ENCODE data around the gene SEBOX. TPM values are rescaled to one million over a fixed set of nuclear protein-coding genes. Genes with fewer than 3 reads are reported as not detected.

The SEBOX gene
- polyA plus RNA-seq, 2 of the 4 experiments (the other 2 are of a cell fraction) = not detected

DNA sequence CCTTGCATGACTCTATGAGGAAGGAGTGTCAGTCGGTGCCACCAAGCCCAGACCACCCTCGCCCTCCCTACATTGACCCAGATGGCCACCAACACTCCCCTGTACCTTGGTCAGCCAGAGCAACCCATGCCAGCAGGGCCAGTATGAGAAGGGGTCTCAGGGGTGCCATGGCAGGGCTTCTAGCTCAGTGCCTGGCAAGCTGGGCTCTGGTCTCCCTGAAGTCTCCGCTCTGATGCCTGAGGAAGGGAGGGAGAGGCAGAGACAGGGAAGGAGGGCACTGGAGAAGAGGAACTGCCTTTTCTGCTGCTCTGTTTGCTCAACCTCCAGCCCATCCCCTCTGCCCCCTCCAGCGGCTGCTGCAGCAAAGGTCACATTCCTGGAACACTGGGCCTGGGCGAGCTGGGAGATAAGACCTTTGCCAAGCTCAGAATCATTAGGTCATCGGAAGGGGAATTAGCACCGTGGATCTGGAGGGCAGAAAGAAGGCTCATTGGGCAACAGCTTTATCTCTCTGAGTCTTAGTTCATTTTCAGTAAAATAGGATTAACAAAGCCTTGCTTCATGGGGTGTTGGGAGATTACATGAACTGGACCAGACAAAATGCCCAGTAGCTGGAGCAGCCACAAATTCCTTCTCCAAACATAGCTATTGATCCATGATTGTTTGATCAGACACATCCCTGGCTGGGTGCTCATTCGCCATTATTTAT is 5.2 kb upstream of the SEBOX start, which contains the start of gene VTN (continued):
- TF ChIP-seq, protein P1, sequence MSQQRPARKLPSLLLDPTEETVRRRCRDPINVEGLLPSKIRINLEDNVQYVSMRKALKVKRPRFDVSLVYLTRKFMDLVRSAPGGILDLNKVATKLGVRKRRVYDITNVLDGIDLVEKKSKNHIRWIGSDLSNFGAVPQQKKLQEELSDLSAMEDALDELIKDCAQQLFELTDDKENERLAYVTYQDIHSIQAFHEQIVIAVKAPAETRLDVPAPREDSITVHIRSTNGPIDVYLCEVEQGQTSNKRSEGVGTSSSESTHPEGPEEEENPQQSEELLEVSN (IDR thresholded peaks at IDR 0.05; ENCODE audit: borderline replicate concordance, low read depth) = no peak
- TF ChIP-seq HOXB13 (CRISPR knock-in tag; IDR thresholded peaks at IDR 0.05; ENCODE audit: low read depth) = no peak
- peak; percentile 74 for TF ChIP-seq ESRRA (IDR thresholded peaks at IDR 0.05; ENCODE audit: borderline replicate concordance, low read length)
- TF ChIP-seq, protein P2, sequence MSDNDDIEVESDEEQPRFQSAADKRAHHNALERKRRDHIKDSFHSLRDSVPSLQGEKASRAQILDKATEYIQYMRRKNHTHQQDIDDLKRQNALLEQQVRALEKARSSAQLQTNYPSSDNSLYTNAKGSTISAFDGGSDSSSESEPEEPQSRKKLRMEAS (IDR thresholded peaks at IDR 0.05) = peak; percentile 30; the same call in 1 of the 2 replicates
- TF ChIP-seq POLR2A (IDR thresholded peaks at IDR 0.05; ENCODE audit: low read length) = 0 out of 2 replicates have a peak, but pooled peaks have one; percentile 26
- TF ChIP-seq FOSL2 (IDR thresholded peaks at IDR 0.05) = no peak
- no peak for TF ChIP-seq FOSL2 (CRISPR knock-in tag; IDR thresholded peaks at IDR 0.05)
- TF ChIP-seq KDM1A (IDR thresholded peaks at IDR 0.05; ENCODE audit: low read depth) = no peak
- no peak for TF ChIP-seq HDAC2 (IDR thresholded peaks at IDR 0.05)
- TF ChIP-seq HOXA7 (CRISPR knock-in tag; IDR thresholded peaks at IDR 0.05) = no peak
- TF ChIP-seq CBX2 (IDR thresholded peaks at IDR 0.05; ENCODE audit: borderline replicate concordance, low read depth) = no peak
- TF ChIP-seq RARB (CRISPR knock-in tag; IDR thresholded peaks at IDR 0.05) = no peak
- TF ChIP-seq POLR2AphosphoS2 (conservative IDR thresholded peaks at IDR 0.05; ENCODE audit: low read length) = 0 out of 2 replicates have a peak, but pooled peaks have one; percentile 55
- peak; percentile 65; the same call in 1 of the 2 replicates for TF ChIP-seq MAZ (IDR thresholded peaks at IDR 0.05; ENCODE audit: borderline replicate concordance, low read depth, low read length)
- no peak for TF ChIP-seq MYC (IDR thresholded peaks at IDR 0.05; ENCODE audit: borderline replicate concordance, low read length)
- TF ChIP-seq BHLHE40 (IDR thresholded peaks at IDR 0.05; ENCODE audit: low read depth, low read length) = no peak
- no peak for TF ChIP-seq TFCP2L1 (CRISPR knock-in tag; IDR thresholded peaks at IDR 0.05)
- no peak for TF ChIP-seq ZC3H11A (IDR thresholded peaks at IDR 0.05)
- no peak for TF ChIP-seq ZNF302 (CRISPR knock-in tag; IDR thresholded peaks at IDR 0.05)
- no peak for TF ChIP-seq FOSB (CRISPR knock-in tag; IDR thresholded peaks at IDR 0.05)
- TF ChIP-seq HOXB5 (CRISPR knock-in tag; IDR thresholded peaks at IDR 0.05) = no peak
- no peak for TF ChIP-seq HMGXB4 (CRISPR knock-in tag; IDR thresholded peaks at IDR 0.05; ENCODE audit: borderline replicate concordance)

- POLR2A ChIA-PET = interaction anchor here (0.5 to 3.0 kb wide), 6 partner anchors 11 to 47 kb away, joined by 3 to 43 read pairs (median 5); partner anchors contain the start of genes IFT20, POLDIP2 and TNFAIP1
- Histone ChIP-seq H3K4me2 (peak overlapping the region; percentile 81), H3K27ac (peak overlapping the region; percentile 83 to 87), H3K4me3 (no peak overlapping the region), H3K9me3 (no peaks in the 10 kb centered on the region), H3K4me1 (peaks cover 30% of the 10 kb centered on the region)
- TF ChIP-seq HMGXB4 (CRISPR knock-in tag; IDR thresholded peaks at IDR 0.05; ENCODE audit: borderline replicate concordance) = no peak
- no peak for TF ChIP-seq RCOR1 (IDR thresholded peaks at IDR 0.05; ENCODE audit: low read depth, low read length)
- TF ChIP-seq TFCP2L1 (CRISPR knock-in tag; IDR thresholded peaks at IDR 0.05) = no peak
- no peak for TF ChIP-seq ZC3H11A (IDR thresholded peaks at IDR 0.05)
- TF ChIP-seq NFE2L2 (conservative IDR thresholded peaks at IDR 0.05; ENCODE audit: low read length) = no peak
- no peak for TF ChIP-seq BHLHE40 (IDR thresholded peaks at IDR 0.05; ENCODE audit: low read depth, low read length)
- TF ChIP-seq, protein P3, sequence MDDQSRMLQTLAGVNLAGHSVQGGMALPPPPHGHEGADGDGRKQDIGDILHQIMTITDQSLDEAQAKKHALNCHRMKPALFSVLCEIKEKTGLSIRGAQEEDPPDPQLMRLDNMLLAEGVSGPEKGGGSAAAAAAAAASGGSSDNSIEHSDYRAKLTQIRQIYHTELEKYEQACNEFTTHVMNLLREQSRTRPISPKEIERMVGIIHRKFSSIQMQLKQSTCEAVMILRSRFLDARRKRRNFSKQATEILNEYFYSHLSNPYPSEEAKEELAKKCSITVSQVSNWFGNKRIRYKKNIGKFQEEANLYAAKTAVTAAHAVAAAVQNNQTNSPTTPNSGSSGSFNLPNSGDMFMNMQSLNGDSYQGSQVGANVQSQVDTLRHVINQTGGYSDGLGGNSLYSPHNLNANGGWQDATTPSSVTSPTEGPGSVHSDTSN (IDR thresholded peaks at IDR 0.05) = no peak
- no peak for TF ChIP-seq HOXA7 (CRISPR knock-in tag; IDR thresholded peaks at IDR 0.05)
- no peak for TF ChIP-seq BCL3 (IDR thresholded peaks at IDR 0.05)
- TF ChIP-seq HEYL (CRISPR knock-in tag; IDR thresholded peaks at IDR 0.05) = no peak
- TF ChIP-seq ZNF302 (CRISPR knock-in tag; IDR thresholded peaks at IDR 0.05) = no peak
- no peak for TF ChIP-seq KDM1A (IDR thresholded peaks at IDR 0.05; ENCODE audit: low read depth)
- TF ChIP-seq POLR2A (IDR thresholded peaks at IDR 0.05; ENCODE audit: low read length) = no peak
- TF ChIP-seq FOSB (CRISPR knock-in tag; IDR thresholded peaks at IDR 0.05) = no peak
- no peak for TF ChIP-seq EHMT2 (IDR thresholded peaks at IDR 0.05; ENCODE audit: low read depth)
- TF ChIP-seq, protein P4, sequence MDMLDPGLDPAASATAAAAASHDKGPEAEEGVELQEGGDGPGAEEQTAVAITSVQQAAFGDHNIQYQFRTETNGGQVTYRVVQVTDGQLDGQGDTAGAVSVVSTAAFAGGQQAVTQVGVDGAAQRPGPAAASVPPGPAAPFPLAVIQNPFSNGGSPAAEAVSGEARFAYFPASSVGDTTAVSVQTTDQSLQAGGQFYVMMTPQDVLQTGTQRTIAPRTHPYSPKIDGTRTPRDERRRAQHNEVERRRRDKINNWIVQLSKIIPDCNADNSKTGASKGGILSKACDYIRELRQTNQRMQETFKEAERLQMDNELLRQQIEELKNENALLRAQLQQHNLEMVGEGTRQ (IDR thresholded peaks at IDR 0.05) = no peak
- FAIRE-seq = no peak
- WGBS (ENCODE audit: missing lambda C conversion rate) = 75% methylated on average over 10 of the region's 10 CpGs
- CTCF ChIA-PET = interaction anchor here (1.0 to 5.5 kb wide), 7 partner anchors 8 to 139 kb away, joined by 3 to 27 read pairs (median 6); partner anchors contain the start of gene POLDIP2
- DNase-seq (ENCODE audit: low read depth in 1 of 2, low spot score in 1 of 2) = no peak
- peak in 1 of 2 experiments; percentile 3; a peak in 4 of 6 replicates for ATAC-seq
Measured at GRCh38 chr17:28369684-28370034, 4.7 kb upstream of the SEBOX start.

Measured in A549 (cell line).